Thymus (tissue), 11 donors: ENCODE results near the gene MCAT. TPM values are rescaled to one million over a fixed set of nuclear protein-coding genes. Genes with fewer than 3 reads are reported as not detected.
"Not testable (repeated sequence)": the region's sequence is repeated elsewhere in the genome, so short reads cannot be mapped to it uniquely, and the experiment has no call there.

ENCODE experiments used
- DNase-seq, 9 donors: peaks; one replicate each; pipeline ENCODE4 v3.0.0-alpha.2; 2013; ENCODE audit warnings: low spot score in 9 of 9, low read depth in 6 of 9, missing footprints in 1 of 9
- H3K27ac ChIP-seq, 2 donors: one replicate each; pipeline ENCODE4 v1.5.1; 2013; ENCODE audit warnings: control low read depth in 1 of 2, low read depth in 1 of 2, low read length in 1 of 2, mild to moderate bottlenecking in 1 of 2, moderate library complexity in 1 of 2
- H3K27me3 ChIP-seq, 2 donors: one replicate each; pipeline ENCODE4 v1.5.1; 2013; ENCODE audit warnings: low read length in 1 of 2; ENCODE audit not compliant: control insufficient read depth in 2 of 2, insufficient read depth in 1 of 2
- H3K36me3 ChIP-seq, 2 donors: one replicate each; pipeline ENCODE4 v1.5.1; 2013; ENCODE audit warnings: low read length in 1 of 2, mild to moderate bottlenecking in 1 of 2, moderate library complexity in 1 of 2; ENCODE audit not compliant: control insufficient read depth in 2 of 2, insufficient read depth in 2 of 2
- H3K4me1 ChIP-seq, 2 donors: one replicate each; pipeline ENCODE4 v1.5.1; 2013; ENCODE audit warnings: low read length in 2 of 2; ENCODE audit not compliant: control insufficient read depth in 2 of 2, insufficient read depth in 2 of 2
- H3K4me3 ChIP-seq, 2 donors: one replicate each; pipeline ENCODE4 v1.5.1; 2013; ENCODE audit warnings: low read length in 2 of 2, control low read depth in 1 of 2, mild to moderate bottlenecking in 1 of 2
- H3K9me3 ChIP-seq, 2 donors: one replicate each; pipeline ENCODE4 v1.5.1; 2013; ENCODE audit warnings: low read length in 1 of 2, mild to moderate bottlenecking in 1 of 2; ENCODE audit not compliant: control insufficient read depth in 2 of 2, insufficient read depth in 1 of 2
- WGBS: extraction: QIAGEN DNeasy Blood & Tissue Kit; methylation state at CpG from one replicate; pipeline ENCODE4 v1.1.7; 2013; 5-methylcytosine and 5-hydroxymethylcytosine counted together
- polyA plus RNA-seq: library from polyadenylated mRNA; stranded (reverse); fragments of 200-250 nt; gene quantifications from one replicate; pipeline ENCODE4 v1.2.3, GENCODE V29; 2013
- total RNA-seq: library from RNA; stranded (reverse); fragments of 120-200 nt; gene quantifications from one replicate; pipeline ENCODE4 v1.2.4, GENCODE V29; 2013
- donor health status: healthy.

Gene MCAT
- total and polyA plus RNA-seq, 2 donors = 11.7 to 12.3 TPM

DNA sequence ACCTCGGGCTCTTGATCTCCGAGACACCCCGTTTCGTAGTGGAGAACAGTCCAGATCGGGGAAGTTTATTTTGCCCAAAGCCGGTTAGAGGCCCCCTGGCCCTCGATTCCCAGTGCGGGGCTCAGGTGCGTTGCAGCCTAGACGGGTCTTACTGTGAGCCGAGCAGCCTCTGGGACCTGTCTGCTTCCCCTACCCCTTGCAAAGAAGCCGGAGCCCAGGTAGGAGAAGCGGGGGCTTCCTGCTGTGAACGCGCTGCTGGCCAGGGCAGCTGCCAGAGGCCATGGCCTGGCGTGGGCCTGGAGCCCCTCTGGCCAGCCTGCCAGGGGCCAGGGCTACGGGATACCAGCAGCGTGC, 8.8 kb upstream of the MCAT start:
- Histone ChIP-seq H3K27ac (no peak overlapping the region), H3K4me3 (peak overlapping the region; percentile 32 to 62), H3K4me1 (peaks cover 6 to 30% of the 10 kb centered on the region in 2 donors), H3K36me3 (no peaks in the 10 kb centered on the region), H3K9me3 (no peaks in the 10 kb centered on the region), H3K27me3 (peaks cover 2 to 23% of the 10 kb centered on the region in 2 donors)
- WGBS = 4% methylated on average over 18 of the region's 18 CpGs
- DNase-seq = no peak

DNA sequence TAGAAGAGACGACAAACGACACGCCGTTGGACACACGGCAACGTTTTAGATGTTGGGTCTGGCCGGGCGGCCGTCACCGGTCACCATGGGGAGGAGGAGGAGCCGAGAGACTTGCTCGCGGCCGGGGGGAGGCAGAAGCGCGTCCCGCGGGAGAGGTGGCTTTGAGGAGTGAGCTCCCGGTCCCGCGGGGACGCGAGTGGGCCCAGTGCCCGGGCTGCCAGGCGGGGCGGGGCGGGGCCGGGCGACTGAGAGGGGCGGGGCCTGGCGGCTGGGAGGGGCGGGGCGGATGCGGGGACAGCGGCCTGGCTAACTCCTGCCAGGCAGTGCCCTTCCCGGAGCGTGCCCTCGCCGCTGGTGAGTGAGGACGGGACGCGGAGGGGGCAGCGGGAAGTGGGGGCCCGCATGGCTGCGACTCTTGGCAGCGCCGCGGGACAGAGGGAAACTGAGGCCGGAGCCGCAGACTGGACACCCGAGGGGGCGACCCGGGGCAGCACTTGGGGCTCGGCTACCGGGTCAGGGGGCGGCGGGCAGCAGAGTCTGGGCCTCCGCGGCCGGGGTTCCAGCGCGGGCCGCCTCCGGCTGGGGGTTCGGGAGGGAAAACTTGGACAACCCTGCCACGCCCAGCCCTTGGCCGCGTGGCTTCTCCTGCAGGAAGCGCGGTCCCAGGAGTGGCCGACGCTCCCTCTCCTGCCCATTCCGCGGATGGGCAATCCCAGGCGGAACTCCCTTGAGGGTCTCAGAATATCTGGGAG, 8.2 kb upstream of the MCAT start, which contains the start of gene TSPO:
Gene TSPO, plus strand, starts transcription at position 309 of the 752 bp plus-strand sequence. CDS start 7,680 bp downstream, outside the sequence.
- Histone ChIP-seq H3K4me3 (peak within 1 kb of the TSS; percentile 32 to 62), H3K27ac (peak within 1 kb of the TSS in 1 of 2 donors; percentile 31), H3K27me3 (peaks cover 2 to 23% of the 10 kb centered on the region in 2 donors), H3K9me3 (no peaks in the 10 kb centered on the region), H3K36me3 (no peaks in the 10 kb centered on the region), H3K4me1 (peaks cover 6 to 30% of the 10 kb centered on the region in 2 donors)
- 2% methylated on average over 75 of the region's 75 CpGs for WGBS
- no peak for DNase-seq

GRCh38 chr22:43150731-43151206, 7.6 kb upstream of the MCAT start:
- DNase-seq = no peak
- no peaks in the 10 kb centered on the region for H3K9me3 ChIP-seq
- 84% methylated on average over 15 of the region's 15 CpGs for WGBS
- no peaks in the 10 kb centered on the region for H3K36me3 ChIP-seq
- H3K4me3 ChIP-seq = peak overlapping the region in 1 of 2 donors; percentile 62
- peaks cover 2 to 23% of the 10 kb centered on the region in 2 donors for H3K27me3 ChIP-seq
- peak overlapping the region in 1 of 2 donors; percentile 31 for H3K27ac ChIP-seq
- H3K4me1 ChIP-seq = peaks cover 6 to 30% of the 10 kb centered on the region in 2 donors

- no peak for DNase-seq
- Histone ChIP-seq H3K4me1 (peaks cover 6 to 31% of the 10 kb centered on the region in 2 donors), H3K27ac (no peak overlapping the region), H3K4me3 (no peak overlapping the region), H3K9me3 (peaks cover 0 to 2% of the 10 kb centered on the region in 2 donors), H3K36me3 (no peaks in the 10 kb centered on the region), H3K27me3 (peaks cover 2 to 23% of the 10 kb centered on the region in 2 donors)
- 41% methylated on average over 6 of the region's 6 CpGs for WGBS
Measured at GRCh38 chr22:43148581-43148980, 5.4 kb upstream of the MCAT start.

GRCh38 chr22:43147821-43148220, 4.6 kb upstream of the MCAT start:
- Histone ChIP-seq H3K4me3 (no peak overlapping the region), H3K4me1 (peaks cover 6 to 35% of the 10 kb centered on the region in 2 donors), H3K36me3 (no peaks in the 10 kb centered on the region), H3K27me3 (peaks cover 2 to 23% of the 10 kb centered on the region in 2 donors), H3K27ac (no peak overlapping the region), H3K9me3 (peaks cover 0 to 3% of the 10 kb centered on the region in 2 donors)
- WGBS = 67% methylated on average over 8 of the region's 8 CpGs
- no peak for DNase-seq

- peaks cover 8 to 25% of the 10 kb centered on the region in 2 donors for H3K4me1 ChIP-seq
- not testable (repeated sequence) for DNase-seq, H3K36me3 ChIP-seq, H3K4me3 ChIP-seq, H3K27me3 ChIP-seq, H3K27ac ChIP-seq, H3K9me3 ChIP-seq
- WGBS = 90% methylated on average over 15 of the region's 15 CpGs
Measured at GRCh38 chr22:43146332-43146731, 3.1 kb upstream of the MCAT start.

DNA sequence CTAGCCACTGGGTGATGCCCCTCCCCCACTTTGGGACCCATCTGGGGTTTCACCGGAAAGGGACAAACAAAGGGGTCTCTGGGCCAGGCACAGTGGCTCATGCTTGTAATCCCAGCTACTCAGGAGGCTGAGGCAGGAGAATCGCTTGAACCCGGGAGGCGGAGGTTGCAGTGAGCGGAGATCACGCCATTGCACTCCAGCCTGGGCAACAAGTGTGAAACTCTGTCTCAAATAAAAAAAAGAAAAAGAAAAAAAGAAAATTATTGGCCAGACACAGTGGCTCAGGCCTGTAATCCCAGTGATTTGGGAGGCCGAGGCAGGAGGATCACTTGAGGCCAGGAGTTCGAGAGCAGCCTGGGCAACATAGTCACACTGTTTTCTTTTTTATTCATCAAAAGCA, 2.2 kb upstream of the MCAT start:
- H3K4me1 ChIP-seq = peaks cover 5 to 25% of the 10 kb centered on the region in 2 donors
- not testable (repeated sequence) for H3K27ac ChIP-seq, DNase-seq, H3K9me3 ChIP-seq, H3K27me3 ChIP-seq, H3K4me3 ChIP-seq
- 99% methylated on average over 8 of the region's 8 CpGs for WGBS
- peaks cover 7 to 10% of the 10 kb centered on the region in 2 donors for H3K36me3 ChIP-seq

DNA sequence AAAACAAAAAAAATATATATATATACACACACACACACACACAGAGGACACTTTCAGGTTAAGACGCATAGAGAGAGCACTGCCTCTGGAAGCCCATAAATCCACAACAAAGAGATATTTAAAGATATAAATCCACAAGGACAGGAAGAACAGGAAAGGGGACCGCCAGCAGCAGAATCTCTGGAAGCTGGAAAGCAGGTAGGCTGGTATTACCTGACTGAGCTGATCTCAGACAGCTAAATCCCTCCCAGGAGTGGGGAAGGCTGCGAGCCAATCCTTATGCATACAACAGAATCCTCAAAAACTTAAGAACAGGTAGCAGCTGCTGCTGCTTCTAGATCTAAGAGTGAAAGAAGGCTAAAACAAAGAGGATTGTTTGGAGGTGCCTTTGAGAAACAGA, 1.8 kb upstream of the MCAT start:
- peaks cover 5 to 25% of the 10 kb centered on the region in 2 donors for H3K4me1 ChIP-seq
- WGBS = 89% methylated on average over 3 of the region's 3 CpGs
- no peak overlapping the region for H3K27ac ChIP-seq
- no peak overlapping the region for H3K4me3 ChIP-seq
- H3K36me3 ChIP-seq = peaks cover 11 to 14% of the 10 kb centered on the region in 2 donors
- no peaks in the 10 kb centered on the region for H3K27me3 ChIP-seq
- peaks cover 0 to 3% of the 10 kb centered on the region in 2 donors for H3K9me3 ChIP-seq
- DNase-seq = no peak

DNA sequence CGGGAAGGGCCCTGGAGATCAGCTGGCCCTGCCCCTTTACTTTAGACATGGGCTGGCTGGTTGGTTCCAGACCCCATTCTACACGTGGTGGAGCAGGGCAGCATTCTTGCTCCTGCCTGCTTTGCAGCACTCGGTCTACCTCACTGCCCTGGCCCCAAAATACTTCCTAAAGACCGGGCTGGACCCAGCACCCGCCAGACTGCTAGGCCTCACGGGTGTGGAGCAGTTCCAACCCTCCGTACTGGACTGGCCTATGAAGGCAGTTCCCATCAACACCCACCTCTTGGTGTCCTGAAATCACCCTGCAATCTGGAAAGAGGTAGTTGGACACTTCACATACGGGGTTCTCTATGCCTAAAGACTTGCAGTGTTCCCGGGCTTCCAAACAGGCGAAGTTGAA, 6.4 kb downstream of the MCAT start:
- peaks cover 79 to 86% of the 10 kb centered on the region in 2 donors for H3K36me3 ChIP-seq
- peaks cover 0 to 4% of the 10 kb centered on the region in 2 donors for H3K9me3 ChIP-seq
- no peak overlapping the region for H3K4me3 ChIP-seq
- WGBS = 90% methylated on average over 10 of the region's 10 CpGs
- H3K4me1 ChIP-seq = peaks cover 0 to 1% of the 10 kb centered on the region in 2 donors
- H3K27ac ChIP-seq = peak overlapping the region in 1 of 2 donors; percentile 5
- DNase-seq = no peak
- H3K27me3 ChIP-seq = no peaks in the 10 kb centered on the region
